GM18502 (cell line): ENCODE data around the gene SGCA.

Experiments used
- ATAC-seq: cut with Tn5 transposase; IDR thresholded peaks from one replicate; pipeline ENCODE4 v1.9.1; 2021; ENCODE audit warnings: mild to moderate bottlenecking; ENCODE audit not compliant: unreplicated experiment, poor library complexity

SGCA gene

DNA sequence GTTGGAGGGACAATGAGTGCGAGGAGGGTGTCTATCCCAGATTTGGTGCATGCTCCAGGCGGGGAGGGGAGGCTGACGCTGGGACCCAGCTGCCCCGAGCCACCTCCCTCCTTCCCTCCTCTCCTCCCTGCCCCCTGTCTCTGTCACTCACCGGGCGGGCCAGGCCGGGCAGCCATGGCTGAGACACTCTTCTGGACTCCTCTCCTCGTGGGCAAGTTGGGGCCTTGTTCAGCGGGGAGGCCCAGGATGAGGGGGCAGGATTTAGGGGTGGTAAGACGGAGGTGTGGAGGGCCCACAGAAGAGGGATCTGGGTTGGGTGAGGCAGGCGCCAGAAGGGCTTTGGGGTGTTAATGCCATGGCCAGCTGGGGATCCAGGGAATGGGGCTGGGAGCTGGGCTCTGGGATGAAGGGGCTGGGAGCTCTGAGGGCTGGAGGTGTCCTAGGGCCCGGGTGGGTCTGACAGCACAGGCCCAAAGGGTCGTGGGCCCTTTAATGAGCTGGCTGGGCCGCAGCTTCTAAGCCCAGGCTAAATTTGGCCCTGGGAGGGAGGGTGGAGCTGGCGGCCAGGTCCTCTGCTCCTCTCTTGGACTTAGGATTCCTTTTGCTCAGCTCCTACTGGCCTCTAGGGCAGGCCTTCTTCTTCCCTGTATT lies at the start of gene SGCA:
Gene SGCA (plus strand): TSS at position 139 of the 651 bp plus-strand sequence. CDS start 36 bp downstream, at position 175.
- no peak for ATAC-seq

DNA sequence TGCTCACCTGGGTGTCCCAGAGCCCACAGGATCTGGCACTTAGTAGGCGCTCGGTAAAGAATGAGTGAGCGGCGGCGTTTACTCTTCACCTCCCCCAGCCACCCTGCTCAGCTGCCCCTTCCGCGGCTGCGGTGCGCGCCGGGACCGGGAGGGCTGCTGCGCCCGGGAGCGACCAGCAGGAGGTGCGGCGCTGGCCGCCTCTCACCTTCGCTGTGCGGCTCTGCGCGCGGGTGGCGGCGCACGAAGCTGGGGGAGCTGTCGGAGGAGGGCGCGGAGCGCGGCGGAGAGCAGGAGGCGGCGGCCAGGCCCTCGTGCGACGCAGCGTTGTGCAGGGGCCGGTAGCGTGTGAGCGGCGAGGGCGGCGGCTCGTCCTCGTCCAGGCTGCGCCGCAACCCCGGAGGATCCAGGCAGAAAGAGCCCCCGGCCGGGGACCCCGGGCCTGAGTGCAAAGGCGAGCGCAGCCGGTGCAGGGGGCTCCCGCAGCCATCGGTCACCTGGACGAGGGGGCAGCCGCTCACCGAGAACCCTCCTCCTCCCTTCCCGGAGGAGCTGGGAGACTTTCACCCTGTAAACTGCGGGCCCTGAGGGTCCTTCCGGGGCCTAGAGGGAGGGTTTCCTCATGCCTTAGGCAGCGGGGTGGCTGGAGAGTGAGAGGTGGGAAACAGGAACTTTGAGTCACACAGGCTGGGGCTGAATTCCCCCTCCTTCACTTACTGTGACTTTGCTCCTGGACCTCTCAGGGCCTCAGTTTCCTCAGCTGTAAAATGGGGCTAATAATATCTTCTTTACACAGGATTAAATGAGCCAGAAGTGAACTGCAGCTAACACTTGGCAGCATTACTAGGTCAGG lies 48.4 kb upstream of the SGCA start:
- no peak for ATAC-seq

DNA sequence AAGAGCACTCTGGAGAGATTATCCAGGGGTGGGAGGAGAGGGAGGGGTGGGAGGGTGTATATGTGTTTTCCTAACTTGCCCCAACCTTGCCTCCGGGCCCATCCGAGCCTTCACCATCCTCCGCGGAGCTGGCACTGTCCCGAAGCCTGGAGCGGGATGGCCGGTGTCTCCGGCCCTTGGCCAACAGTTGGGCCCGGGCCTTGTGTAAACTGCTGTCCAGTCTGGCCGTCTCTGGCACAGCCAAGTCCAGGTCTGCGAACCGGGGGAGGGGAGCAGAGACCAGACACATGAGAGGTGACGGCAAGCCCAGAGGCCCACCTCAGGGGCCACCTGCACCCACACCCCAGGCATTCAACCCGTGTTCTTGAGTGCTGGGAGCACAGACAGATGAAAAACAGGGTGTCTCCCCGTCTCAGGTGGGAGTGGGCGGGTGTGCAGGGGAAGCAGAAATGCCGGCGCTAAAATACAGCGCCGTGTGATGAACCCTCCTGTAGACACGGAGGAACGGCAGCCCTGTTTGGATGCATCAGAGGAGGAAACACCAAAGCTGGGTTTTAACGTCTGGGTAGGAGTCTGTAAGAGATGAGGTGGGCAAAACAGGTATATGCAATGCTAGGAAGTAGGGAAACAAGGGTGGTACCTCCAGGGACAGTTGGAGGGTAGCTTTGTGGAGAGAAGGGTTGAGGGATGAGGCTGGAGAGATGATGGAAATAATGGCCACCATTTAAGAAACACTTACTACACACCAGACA lies 47.6 kb upstream of the SGCA start:
- ATAC-seq = no peak

DNA sequence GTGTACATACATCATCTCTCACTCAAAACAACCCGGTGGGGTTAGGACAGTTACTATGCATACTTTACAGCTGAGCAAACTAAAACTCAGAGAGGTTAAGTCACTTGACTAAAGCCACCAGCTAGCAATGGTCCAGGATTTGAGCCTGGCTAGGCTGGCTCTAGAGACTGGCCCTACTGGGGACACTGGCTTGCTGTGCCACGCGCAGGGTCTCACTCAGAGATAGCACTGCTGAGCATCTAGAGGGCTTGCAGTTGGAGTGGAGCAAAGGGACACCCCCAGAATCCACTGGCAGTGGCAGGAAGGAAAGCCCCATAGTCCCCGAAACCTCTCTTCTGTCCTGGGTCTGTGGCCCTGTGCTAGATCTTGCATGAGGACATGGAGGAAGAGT lies 47.0 kb upstream of the SGCA start:
- ATAC-seq = no peak

DNA sequence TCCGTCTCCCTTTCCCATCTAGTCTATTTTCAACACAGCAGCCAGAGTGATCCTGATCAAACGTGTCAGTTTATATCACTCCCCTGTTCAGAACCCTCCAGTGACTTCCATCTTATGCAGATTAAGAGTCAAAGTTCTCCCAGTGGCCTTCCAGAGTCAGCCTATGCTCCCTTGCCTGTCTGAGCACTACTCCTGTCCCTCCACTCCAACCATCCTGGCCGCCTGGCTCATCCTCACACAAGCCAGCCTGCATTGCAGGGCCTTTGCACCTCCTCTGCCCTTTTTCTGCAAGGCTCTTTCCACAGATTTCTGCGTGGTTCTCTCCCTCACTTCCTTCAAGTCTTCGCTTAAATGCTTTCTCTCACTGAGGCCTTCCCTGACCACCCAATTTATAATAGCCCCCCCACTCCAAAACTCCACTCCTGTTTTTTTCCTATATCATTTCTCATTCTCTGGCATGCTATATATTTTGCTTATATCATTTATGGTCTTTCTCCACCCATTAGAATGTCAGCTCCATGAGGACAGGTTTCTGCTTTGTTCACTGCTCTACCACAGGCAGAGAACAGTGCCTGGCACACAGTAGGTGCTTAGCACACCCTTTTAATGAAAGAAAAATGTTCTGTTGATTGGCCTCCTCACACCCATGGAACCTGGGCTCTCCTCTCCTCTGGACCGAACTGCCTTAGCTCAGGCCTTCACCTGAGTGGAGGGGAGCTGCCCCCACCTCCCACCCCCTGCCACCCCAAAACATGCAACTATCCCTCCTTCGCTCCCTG lies 45.1 kb upstream of the SGCA start:
- no peak for ATAC-seq

DNA sequence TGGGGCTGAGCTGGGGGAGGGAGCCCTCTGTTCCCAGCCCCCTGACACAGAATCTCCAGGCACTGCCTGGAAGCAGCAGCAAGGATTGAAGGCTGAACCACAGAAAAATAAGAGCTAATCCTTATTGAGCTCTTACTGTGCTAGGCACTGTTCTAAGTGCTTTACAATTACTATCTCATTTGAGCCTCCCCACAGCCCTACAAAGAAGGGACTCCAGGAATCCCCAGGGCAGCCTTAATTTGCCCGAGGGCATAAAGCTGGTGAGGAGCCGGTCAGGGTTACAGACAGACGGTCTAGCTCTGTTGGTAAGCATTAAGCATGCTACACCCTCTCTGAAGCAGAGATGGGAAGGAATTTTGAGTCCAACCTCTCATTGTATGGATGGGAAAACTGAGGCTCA lies 42.9 kb upstream of the SGCA start:
- no peak for ATAC-seq

DNA sequence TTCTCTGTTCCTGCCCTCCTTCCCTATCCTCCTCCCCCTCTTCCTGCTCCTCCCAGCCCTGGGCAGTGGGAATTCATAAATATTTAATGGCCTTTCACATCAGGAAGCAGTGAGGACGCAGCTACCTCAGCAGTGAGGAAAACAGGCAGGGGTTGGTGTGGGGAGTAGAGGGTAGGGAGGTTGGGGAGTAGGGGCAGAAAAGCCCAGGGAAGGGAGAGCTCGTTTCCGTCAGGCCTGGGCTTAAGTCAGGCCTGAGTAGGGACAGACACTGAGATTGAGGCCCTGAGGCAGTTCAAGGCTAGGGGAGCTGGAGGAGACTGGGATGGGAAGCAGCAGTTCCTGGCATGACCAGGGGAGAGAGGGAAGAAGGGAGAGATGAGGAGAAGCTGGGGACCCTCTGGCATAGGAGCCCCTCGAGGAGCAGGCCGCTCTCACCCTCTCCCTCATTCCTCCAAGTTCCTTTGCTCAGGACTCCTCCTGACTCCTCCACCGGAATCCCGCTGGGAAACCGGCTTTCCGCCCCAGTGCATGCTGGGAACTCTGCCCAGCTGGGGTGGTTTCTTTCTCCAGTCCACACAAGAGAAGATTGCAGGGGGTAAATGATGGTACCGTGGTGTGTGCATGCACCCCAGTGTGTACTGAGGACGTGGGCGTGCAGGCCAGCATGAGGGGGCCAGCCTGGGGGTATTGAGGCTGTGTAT lies 42.0 kb upstream of the SGCA start:
- no peak for ATAC-seq

DNA sequence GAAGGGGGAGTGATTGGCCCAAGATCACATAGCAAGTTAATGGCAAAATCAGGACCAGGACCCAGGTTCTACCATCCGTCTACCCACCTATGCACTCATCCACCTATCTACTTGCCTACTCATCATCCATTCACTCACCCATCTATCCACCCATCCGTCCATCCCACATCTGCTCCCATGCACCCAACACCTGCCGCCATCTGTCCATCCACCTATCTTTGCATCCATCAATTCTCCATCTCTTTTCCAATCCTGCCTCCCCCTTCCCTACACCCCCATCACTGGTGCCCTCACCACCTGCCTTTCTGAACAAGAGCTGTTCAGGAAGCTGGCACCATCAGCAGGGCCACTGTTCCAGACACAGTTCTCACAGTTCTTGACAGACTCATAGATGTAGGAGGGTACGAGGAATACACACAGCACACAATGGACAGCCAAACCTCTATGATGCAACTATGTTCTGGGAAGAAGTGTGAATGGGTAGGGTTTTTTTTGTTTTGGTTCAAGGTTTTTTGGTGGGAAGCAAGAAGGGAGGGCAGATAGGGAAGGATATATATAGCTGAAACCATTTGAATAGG lies 40.3 kb upstream of the SGCA start:
- ATAC-seq = no peak

DNA sequence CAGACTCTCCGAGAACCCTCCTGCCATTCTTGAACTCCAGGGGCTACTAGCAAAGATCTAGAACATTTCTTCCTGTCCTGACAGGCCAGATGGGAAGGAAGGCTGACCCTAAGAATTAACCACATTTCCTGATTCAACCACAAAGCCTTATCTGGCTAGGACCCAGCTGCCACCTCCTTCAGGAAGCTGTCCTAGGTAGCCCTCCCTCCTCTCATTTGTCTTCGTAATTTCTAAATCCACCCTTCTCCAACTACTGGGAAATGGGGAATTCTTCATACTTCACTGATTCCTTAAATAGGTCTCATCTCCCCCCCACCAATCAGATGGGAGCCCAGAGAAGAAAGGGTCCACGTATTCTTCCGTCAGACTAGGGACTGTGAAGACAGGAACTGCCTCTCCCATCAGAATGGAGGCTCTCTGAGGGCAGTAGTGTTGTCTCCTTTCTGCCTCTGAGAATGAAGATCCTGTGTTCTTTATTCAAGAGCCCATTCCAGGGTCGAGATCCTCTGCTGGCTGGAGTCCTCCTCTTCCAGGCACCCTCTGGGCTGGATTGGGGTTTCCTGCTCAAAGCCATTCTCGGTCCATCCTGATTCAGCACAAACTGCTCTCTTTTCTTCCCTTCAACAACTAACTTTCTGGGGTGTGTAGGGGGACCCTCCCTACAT lies 38.0 kb upstream of the SGCA start:
- ATAC-seq = no peak

DNA sequence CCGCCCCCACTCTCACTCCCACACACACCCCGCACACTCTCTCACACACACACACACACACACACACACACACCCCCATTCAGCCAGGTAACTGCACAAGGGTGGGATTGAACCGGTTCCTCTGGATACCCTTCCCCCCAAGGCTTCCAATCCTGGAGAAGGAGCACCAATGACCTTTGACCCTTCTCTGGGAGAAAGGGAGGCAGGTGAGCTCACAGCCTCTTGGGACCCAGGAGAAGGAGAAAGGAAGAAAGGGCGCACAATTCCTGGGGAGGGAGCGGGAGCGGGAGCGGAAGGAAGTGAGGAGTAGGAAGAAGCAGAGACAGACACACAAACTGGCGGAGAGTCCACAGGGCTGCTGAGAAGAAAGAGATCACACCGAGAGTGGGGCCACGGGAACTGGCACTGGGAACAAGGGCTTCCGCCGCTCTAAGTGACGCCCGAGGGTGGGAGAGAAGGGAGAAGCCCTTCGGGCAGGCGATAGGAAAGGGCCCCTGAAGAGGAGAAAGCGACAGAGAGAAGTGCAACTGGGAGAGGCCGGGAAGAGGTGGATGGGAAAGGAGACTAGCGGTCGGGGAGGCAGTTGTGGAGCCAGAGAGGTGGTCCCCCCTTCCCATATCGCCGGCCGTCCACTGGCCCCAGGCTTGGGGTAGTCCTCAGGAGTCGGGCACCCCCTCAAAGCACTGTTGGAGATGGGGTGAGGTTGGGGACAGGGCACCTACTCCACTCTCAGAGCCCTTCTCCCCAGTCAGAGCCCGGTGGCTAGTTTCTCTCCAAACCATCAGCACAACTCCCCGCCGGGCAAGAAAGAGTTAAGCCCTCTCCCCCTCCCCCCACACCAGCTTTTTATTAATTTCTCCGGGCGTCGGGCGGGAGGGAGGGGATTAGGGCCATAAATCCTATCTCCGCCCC lies 37.1 kb upstream of the SGCA start:
- ATAC-seq = no peak

DNA sequence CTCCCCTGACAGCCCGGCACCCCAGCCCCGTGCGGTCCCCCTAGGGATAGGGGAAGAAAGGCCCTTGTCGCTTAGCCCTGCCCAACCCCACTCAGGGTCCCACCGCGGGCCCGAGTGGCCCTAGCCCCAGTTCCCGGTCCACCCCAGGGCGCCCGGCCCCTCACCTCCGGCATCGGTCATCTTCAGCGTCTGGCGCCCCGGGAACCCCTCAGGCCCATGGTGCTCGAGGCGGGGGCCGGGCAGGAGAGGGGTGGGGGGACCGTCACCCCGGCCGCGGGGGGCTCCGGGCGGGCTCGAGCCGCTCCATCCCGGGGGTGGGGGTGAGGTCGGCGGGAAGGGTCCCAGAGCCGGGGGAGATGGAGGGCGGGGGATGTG lies 36.5 kb upstream of the SGCA start:
- ATAC-seq = no peak

DNA sequence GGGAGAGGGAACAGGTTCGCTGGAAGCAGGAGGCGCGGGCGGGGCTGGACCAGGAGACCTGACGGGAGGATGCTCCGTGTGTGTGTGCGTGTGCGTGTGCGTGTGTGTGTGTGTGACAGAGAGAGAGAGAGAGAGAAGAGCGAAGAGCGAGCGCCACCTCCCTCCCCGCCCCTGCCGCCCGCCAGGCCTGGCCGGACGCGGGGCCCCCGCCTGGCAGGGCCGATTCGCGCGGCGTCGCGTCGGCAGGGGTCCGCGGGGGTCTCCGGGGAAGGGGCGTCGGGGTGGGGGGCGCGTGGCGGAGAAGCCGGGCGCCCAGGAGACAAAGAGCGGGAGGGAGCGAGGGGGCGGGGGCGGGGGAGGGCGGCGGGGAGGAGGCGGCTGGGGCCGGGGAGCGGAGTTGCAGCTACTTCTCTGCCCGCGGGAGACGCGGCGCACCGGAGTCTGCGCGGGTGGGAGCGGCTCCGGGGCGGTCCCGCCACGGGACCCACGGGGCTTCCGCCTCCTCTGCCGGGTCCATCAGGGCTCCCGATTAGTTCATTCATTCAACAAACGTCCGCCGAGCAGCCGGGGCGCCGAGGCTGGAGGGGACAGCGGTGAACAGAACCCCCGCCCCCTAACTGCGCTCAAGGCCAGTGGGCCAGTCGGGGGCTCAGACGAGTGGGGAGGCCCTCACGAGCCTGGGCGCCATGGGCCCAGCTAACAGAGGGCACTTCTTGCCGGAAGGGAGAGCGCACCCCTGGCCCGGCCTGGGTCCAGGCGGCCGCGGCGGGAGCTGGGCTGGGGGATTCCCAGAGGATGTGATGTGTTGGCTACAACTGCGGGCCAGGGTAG lies 35.9 kb upstream of the SGCA start, which contains the start of gene SAMD14:
Gene SAMD14 (minus strand): TSS at position 433 of the 831 bp plus-strand sequence. CDS start 5,201 bp downstream, outside the sequence.
- no peak for ATAC-seq

DNA sequence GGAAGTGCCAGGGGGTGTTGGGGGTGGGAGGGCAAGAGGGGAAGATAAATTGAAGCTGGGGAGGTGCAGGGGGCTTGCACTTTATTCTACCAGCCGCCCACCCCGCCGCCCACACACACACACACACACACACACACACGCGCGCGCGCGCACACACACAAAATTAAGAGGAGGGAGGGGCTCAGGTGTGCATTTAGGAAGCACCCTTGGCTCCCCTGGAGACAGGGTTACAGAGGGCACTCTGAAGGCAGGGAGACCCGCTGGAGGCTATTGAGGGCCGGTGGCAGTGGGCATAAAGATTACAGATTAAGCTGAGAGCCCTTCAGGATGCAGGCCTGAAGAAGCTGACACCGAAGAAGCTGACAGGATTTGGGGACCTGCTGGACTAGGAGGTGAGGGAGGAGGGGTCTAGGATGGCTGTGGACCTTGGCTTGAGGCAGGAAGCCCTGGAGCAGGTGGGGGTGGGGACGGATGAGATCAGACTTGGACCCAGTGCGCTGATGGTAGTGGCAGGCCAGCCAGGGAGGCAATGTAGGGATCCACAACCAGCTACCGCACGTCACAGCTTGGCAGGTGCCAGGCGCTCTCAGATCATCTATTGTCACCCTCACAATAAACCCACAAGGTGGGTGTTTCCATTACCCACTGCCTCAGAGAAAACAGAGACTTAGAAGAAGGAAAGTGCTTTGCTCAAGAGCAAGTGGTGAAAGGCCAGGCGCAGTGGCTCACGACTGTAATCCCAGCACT lies 35.1 kb upstream of the SGCA start:
- no peak for ATAC-seq

DNA sequence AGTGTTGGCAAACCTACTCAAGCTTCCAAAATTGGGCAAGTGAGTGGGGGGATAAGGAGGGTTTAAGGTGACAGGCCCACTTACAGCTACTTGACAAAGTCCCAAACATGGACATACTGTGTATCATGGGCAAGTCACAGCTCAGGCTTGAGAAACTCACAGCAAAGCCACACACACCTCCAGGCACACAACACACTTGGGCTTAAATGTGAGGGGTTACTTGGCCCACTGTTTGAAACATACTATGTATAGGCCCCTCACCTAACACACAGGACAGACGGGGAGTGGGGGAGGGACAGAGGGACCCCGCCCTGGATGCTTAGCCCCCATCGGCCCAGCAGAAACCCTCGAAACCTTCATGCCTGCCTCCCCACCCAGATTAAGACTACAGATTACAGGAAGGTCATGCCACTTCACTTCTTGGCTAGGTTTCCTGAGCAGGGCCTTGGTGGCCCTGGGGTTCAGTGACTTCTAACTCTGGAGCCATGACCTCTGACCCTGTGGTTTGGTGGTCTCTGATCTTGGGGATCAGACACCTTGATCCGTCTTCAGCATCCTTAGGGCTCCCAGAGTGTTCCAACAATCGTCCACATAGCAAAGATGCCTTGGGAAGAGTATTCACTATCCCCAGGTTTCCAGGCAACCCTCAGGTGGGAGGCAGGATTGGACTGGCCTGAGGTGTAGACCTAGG lies 33.6 kb upstream of the SGCA start:
- ATAC-seq = no peak

DNA sequence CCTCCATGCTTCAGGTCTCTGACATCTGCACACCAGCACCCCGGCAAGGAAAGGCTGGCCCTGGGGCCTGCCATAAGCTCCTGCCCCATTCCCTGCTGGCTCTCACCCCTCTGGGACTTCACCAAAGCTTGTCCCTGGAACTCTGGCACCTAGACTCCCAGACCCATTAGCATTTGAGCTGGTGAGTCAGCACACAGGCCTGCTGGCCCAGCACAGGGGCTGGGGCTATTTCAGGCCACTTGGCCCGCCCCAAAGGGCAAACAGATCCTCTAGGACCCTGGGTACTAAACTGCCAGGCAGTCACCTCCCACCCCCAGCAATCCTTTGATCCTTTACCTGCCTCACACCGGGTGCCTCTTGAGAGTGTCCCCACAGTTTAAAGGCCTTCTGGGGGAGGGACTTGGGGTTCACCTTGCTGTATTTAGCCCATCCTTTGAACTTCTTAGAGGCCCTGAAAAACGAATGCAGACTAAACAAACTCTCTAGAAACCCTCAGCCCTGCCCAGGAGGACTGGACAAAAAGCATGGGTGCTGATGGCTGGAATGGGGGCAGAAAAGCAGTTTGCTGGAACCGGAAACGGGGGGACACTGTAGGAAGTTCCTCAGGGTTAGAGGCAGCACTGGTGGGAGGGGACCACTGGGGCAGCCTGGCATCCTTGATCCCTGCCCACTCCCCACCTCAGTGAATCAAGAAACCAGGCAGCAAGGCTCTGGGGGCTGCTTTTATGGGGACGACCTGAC lies 32.6 kb upstream of the SGCA start:
- no peak for ATAC-seq
